CD4-positive, CD25-positive, alpha-beta regulatory T cell (primary cell): ENCODE measurements around the gene ZBED1. TPM values are rescaled to one million over a fixed set of nuclear protein-coding genes. Genes with fewer than 3 reads are reported as not detected.
"Not testable (repeated sequence)": the region's sequence is repeated elsewhere in the genome, so short reads cannot be mapped to it uniquely, and the experiment has no call there.

Experiments used
- ATAC-seq, 2 donors: fragments of 150-1000 bp; cut with Tn5 transposase; one replicate each; pipeline ENCODE4 v1.10.0; 2021; ENCODE audit warnings: low read depth in 2 of 2, moderate number of reproducible peaks in 2 of 2, moderate library complexity in 1 of 2
- DNase-seq, 3 donors: peaks; one replicate each; pipeline versions ENCODE4 v3.0.0 to v3.0.0-alpha.2; 2012 to 2022; ENCODE audit warnings: mixed read lengths in 1 of 3
- H3K27ac ChIP-seq: one replicate; pipeline ENCODE4 v1.7.0; 2013; ENCODE audit warnings: mild to moderate bottlenecking, low read length; ENCODE audit not compliant: insufficient read depth, poor library complexity, severe bottlenecking
- H3K27me3 ChIP-seq: one replicate; pipeline ENCODE4 v1.7.0; 2013; ENCODE audit warnings: low read length; ENCODE audit not compliant: control insufficient read depth, insufficient read depth
- H3K36me3 ChIP-seq: one replicate; pipeline ENCODE4 v1.7.0; 2013; ENCODE audit warnings: mild to moderate bottlenecking, low read length, moderate library complexity; ENCODE audit not compliant: control insufficient read depth, insufficient read depth
- H3K4me1 ChIP-seq: 2 replicates; pipeline ENCODE4 v1.7.0; 2013; ENCODE audit warnings: mild to moderate bottlenecking, low read length; ENCODE audit not compliant: insufficient read depth, control insufficient read depth, poor library complexity, severe bottlenecking
- H3K4me3 ChIP-seq: one replicate; pipeline ENCODE4 v1.7.0; 2013; ENCODE audit warnings: low read depth, mild to moderate bottlenecking, low read length, moderate library complexity
- H3K9me3 ChIP-seq, 2 experiments: 1 replicate in 1 of 2; 2 replicates in 1 of 2; pipeline ENCODE4 v1.7.0; 2013; ENCODE audit warnings: low read length in 2 of 2, mild to moderate bottlenecking in 1 of 2, moderate library complexity in 1 of 2; ENCODE audit not compliant: control insufficient read depth in 2 of 2
- H3K27ac Mint-ChIP-seq, 3 donors: one replicate each; pipeline ENCODE4 v1.8.0; 2020 to 2022; ENCODE audit warnings: mild to moderate bottlenecking in 3 of 3, mixed read lengths in 3 of 3, moderate library complexity in 2 of 3
- H3K27me3 Mint-ChIP-seq: one replicate; pipeline ENCODE4 v1.8.0; 2022; ENCODE audit warnings: mild to moderate bottlenecking, mixed read lengths
- H3K36me3 Mint-ChIP-seq: one replicate; pipeline ENCODE4 v1.8.0; 2020; ENCODE audit warnings: mixed read lengths
- H3K4me1 Mint-ChIP-seq, 4 donors: one replicate each; pipeline ENCODE4 v1.8.0; 2020 to 2022; ENCODE audit warnings: mixed read lengths in 4 of 4, mild to moderate bottlenecking in 1 of 4
- H3K4me3 Mint-ChIP-seq, 4 donors: one replicate each; pipeline ENCODE4 v1.8.0; 2020 to 2022; ENCODE audit warnings: mild to moderate bottlenecking in 4 of 4, mixed read lengths in 4 of 4, moderate library complexity in 3 of 4
- H3K9me3 Mint-ChIP-seq, 7 donors: one replicate each; pipeline ENCODE4 v1.8.0; 2020 to 2022; ENCODE audit warnings: mixed read lengths in 7 of 7, mild to moderate bottlenecking in 3 of 7, moderate library complexity in 2 of 7
- polyA plus RNA-seq, 4 donors: library from polyadenylated mRNA; unstranded; fragments of 300-500 nt; fragmentation: Illumina TruSeq; gene quantifications; one replicate each; pipeline ENCODE4 v1.2.3, GENCODE V29; 2021
- total RNA-seq: library from RNA; stranded (reverse); gene quantifications from one replicate; pipeline ENCODE4 v1.2.3, GENCODE V29; 2022

Gene ZBED1
- total and polyA plus RNA-seq, 5 donors from 2014 or later = 19.5 to 39.2 (median 32.5) TPM

- DNase-seq = no peak
- no peak overlapping the region for H3K27ac ChIP-seq
- H3K4me1 Mint-ChIP-seq = peaks cover 0 to 18% (median 4%) of the 10 kb centered on the region in 4 donors
- no peaks in the 10 kb centered on the region for H3K36me3 ChIP-seq
- H3K9me3 Mint-ChIP-seq = no peaks in the 10 kb centered on the region
- ATAC-seq = no peak
- no peak overlapping the region for H3K4me3 ChIP-seq
- peaks cover 6% of the 10 kb centered on the region for H3K36me3 Mint-ChIP-seq
- H3K27ac Mint-ChIP-seq = peak overlapping the region in 1 of 3 donors; percentile 80
- H3K4me1 ChIP-seq = no peaks in the 10 kb centered on the region
- H3K27me3 Mint-ChIP-seq = no peaks in the 10 kb centered on the region
- H3K27me3 ChIP-seq = no peaks in the 10 kb centered on the region
- no peak overlapping the region for H3K4me3 Mint-ChIP-seq
- H3K9me3 ChIP-seq = no peaks in the 10 kb centered on the region
Measured at GRCh38 chrX:2461711-2462016, 39.1 kb downstream of the ZBED1 start.

- Mint-ChIP-seq H3K27ac (peak overlapping the region in 1 of 3 donors; percentile 80), H3K4me1 (peaks cover 0 to 19% (median 5%) of the 10 kb centered on the region in 4 donors)
- H3K27me3 Mint-ChIP-seq, H3K4me1 ChIP-seq, DNase-seq, H3K9me3 ChIP-seq, H3K36me3 Mint-ChIP-seq, ATAC-seq, H3K4me3 Mint-ChIP-seq, H3K36me3 ChIP-seq, H3K9me3 Mint-ChIP-seq, H3K27me3 ChIP-seq, H3K4me3 ChIP-seq, H3K27ac ChIP-seq: not testable (repeated sequence)
Measured at GRCh38 chrX:2460821-2461710, 39.7 kb downstream of the ZBED1 start.

- H3K27ac Mint-ChIP-seq = peak overlapping the region in 1 of 3 donors; percentile 23
Measured at GRCh38 chrX:2460048-2460447, 40.7 kb downstream of the ZBED1 start.

GRCh38 chrX:2458309-2458708 lies 42.5 kb downstream of the ZBED1 start:
- no peaks in the 10 kb centered on the region for H3K4me1 ChIP-seq
- H3K27me3 ChIP-seq = no peaks in the 10 kb centered on the region
- H3K36me3 ChIP-seq = no peaks in the 10 kb centered on the region
- Mint-ChIP-seq H3K4me3 (no peak overlapping the region), H3K4me1 (peaks cover 0 to 13% (median 6%) of the 10 kb centered on the region in 4 donors), H3K27ac (peak overlapping the region in 1 of 3 donors; percentile 7), H3K27me3 (no peaks in the 10 kb centered on the region), H3K36me3 (peaks cover 6% of the 10 kb centered on the region), H3K9me3 (no peaks in the 10 kb centered on the region)
- no peak overlapping the region for H3K4me3 ChIP-seq
- ATAC-seq (no peak), DNase-seq (no peak)
- H3K27ac ChIP-seq = no peak overlapping the region
- no peaks in the 10 kb centered on the region for H3K9me3 ChIP-seq

More at GRCh38 chrX:2460048-2460447, 40.7 kb downstream of the ZBED1 start:
- peaks cover 0 to 16% (median 6%) of the 10 kb centered on the region in 4 donors for H3K4me1 Mint-ChIP-seq
- H3K27me3 ChIP-seq, H3K4me3 Mint-ChIP-seq, DNase-seq, H3K9me3 ChIP-seq, H3K4me3 ChIP-seq, H3K36me3 Mint-ChIP-seq, H3K4me1 ChIP-seq, H3K27ac ChIP-seq, H3K9me3 Mint-ChIP-seq, ATAC-seq, H3K27me3 Mint-ChIP-seq, H3K36me3 ChIP-seq: not testable (repeated sequence)

- H3K9me3 Mint-ChIP-seq = peaks cover 0 to 3% (median 0%) of the 10 kb centered on the region in 7 donors
- Histone ChIP-seq H3K36me3 (no peaks in the 10 kb centered on the region), H3K4me1 (no peaks in the 10 kb centered on the region), H3K27ac (no peak overlapping the region), H3K9me3 (no peaks in the 10 kb centered on the region), H3K27me3 (no peaks in the 10 kb centered on the region), H3K4me3 (no peak overlapping the region)
- peaks cover 12% of the 10 kb centered on the region for H3K36me3 Mint-ChIP-seq
- no peaks in the 10 kb centered on the region for H3K27me3 Mint-ChIP-seq
- no peak overlapping the region for H3K27ac Mint-ChIP-seq
- peaks cover 0 to 10% (median 6%) of the 10 kb centered on the region in 4 donors for H3K4me1 Mint-ChIP-seq
- DNase-seq (no peak), ATAC-seq (no peak)
- no peak overlapping the region for H3K4me3 Mint-ChIP-seq
Measured at GRCh38 chrX:2457289-2458133, 43.3 kb downstream of the ZBED1 start.

- H3K4me1 ChIP-seq, H3K27ac Mint-ChIP-seq, H3K9me3 ChIP-seq, H3K27me3 ChIP-seq, H3K27me3 Mint-ChIP-seq, H3K27ac ChIP-seq, H3K4me3 Mint-ChIP-seq, H3K4me3 ChIP-seq, H3K36me3 ChIP-seq, ATAC-seq, DNase-seq, H3K9me3 Mint-ChIP-seq: not testable (repeated sequence)
- Mint-ChIP-seq H3K36me3 (peaks cover 13% of the 10 kb centered on the region), H3K4me1 (peaks cover 0 to 13% (median 7%) of the 10 kb centered on the region in 4 donors)
Measured at GRCh38 chrX:2456091-2456490, 44.7 kb downstream of the ZBED1 start.

GRCh38 chrX:2454620-2455019 lies 46.2 kb downstream of the ZBED1 start:
- H3K4me1 ChIP-seq, H3K9me3 ChIP-seq, H3K36me3 ChIP-seq, H3K9me3 Mint-ChIP-seq, H3K27ac ChIP-seq, DNase-seq, H3K27me3 ChIP-seq, ATAC-seq, H3K4me3 Mint-ChIP-seq, H3K4me3 ChIP-seq, H3K27me3 Mint-ChIP-seq, H3K27ac Mint-ChIP-seq: not testable (repeated sequence)
- Mint-ChIP-seq H3K4me1 (peaks cover 0 to 12% (median 6%) of the 10 kb centered on the region in 4 donors), H3K36me3 (peaks cover 13% of the 10 kb centered on the region)
